Measurements from ENCODE around the gene GPATCH3.

DNA sequence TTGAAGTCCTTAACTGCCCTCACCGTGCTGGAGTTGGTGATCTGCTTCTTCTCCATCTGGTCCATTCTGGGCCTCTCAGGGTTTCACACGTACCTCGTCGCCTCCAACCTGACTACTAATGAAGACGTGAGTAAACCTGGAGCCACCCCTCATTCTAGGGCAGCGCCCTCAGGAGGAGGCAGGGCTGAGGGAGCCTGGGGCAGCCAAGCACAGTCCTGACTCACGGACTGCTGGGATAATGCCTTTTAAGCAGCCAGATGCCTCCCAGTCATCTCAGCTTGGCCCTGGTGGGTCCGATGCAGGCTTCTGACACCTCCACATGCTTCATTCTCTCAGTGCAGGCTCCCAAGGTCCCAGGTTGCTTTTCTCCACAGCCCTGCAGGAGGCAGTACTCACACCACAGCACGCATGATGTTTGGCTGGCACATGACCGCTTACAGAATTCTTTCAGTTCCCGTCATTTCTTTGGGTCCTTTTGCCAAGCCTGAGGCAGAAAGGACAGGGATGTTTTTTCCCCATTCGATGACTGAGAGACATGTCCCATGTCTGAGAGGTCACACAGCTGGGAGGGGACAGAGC lies 49.1 kb downstream of the GPATCH3 start:
- TF ChIP-seq POLR2AphosphoS5 (IDR thresholded peaks at IDR 0.05): no peak
- no peak for TF ChIP-seq EP300 (IDR thresholded peaks at IDR 0.05)
